GM12892 (cell line): ENCODE results near the gene MAML3.

ENCODE experiments used
- POLR2A ChIP-seq: IDR thresholded peaks from 2 replicates; pipeline ENCODE4 v1.6.1; 2011; ENCODE audit warnings: low read depth, low read length, control low read depth
- POLR2AphosphoS5 ChIP-seq: IDR thresholded peaks from 2 replicates; pipeline ENCODE4 v1.6.1; 2011; ENCODE audit warnings: low read depth, low read length, control low read depth

DNA sequence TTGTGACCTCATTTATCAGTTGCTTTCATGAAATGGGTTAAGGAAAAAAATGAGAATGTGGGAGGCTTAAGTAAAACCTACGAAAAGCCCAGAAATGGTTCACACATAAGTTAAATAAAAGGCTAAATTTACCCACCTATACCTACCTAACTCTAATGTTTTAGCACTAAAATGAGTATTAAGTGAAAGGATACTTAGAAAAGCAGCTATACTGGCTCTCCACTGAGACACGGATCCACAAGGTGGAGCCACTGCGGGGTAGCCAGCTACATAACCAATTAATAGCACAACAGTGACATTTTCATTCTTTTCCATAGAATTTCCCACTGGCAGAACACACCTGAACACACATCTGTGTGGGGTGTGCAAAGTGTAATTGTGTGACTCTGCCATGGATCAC lies 101.9 kb downstream of the MAML3 start:
- TF ChIP-seq POLR2AphosphoS5 (no peak), POLR2A (no peak)
